ENCODE results near the gene PGS1. TPM values are rescaled to one million over a fixed set of nuclear protein-coding genes. Genes with fewer than 3 reads are reported as not detected.

Gene PGS1
- total and polyA plus RNA-seq, 10 of the 15 experiments (the other 5 are each of a cell fraction or from before 2014, with no cell fraction given): 1.3 to 37.6 (median 27.4) TPM

DNA sequence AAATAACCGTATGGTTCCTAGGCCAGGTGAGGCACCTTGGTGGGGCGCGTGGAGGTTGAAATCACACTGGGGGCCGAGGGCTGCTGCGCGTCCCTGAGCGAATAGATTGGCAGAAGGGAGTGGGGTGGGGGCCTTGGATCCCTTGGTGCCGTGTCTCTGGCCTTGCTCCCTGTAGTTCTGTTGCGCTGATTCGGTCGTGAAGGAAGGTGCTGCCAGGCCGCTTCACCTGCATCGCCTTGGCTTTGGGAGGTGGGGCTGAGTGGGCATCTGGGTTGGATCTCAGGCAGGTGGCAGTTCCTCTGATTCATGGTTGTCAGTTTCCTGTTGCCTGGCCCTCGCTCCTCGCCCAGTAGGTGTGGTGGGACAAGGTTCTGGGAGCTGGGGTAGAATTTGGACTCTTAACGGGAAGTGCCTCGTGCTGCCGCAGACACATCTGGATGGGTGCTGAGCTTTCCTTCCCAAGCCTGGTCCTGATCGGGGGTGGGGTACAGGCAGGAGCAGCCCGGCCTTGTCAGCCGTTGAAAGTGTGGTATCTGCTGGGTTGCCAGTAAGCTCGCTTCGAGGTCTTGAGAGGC is 30.1 kb downstream of the PGS1 start (continued):
- TF ChIP-seq MXI1 (IDR thresholded peaks at IDR 0.05; ENCODE audit: low read depth, low read length) (no peak), MYC (IDR thresholded peaks at IDR 0.05; ENCODE audit: insufficient read depth, insufficient read length, insufficient replicate concordance, low read length, severe bottlenecking) (no peak), EP300 (IDR thresholded peaks at IDR 0.05; ENCODE audit: borderline replicate concordance in 1 of 2, control insufficient read depth in 1 of 2, low read depth in 2 of 2, low read length in 2 of 2) (no peak), ZNF207 (IDR thresholded peaks at IDR 0.05; ENCODE audit: borderline replicate concordance) (no peak)
- TF ChIP-seq, protein P1, sequence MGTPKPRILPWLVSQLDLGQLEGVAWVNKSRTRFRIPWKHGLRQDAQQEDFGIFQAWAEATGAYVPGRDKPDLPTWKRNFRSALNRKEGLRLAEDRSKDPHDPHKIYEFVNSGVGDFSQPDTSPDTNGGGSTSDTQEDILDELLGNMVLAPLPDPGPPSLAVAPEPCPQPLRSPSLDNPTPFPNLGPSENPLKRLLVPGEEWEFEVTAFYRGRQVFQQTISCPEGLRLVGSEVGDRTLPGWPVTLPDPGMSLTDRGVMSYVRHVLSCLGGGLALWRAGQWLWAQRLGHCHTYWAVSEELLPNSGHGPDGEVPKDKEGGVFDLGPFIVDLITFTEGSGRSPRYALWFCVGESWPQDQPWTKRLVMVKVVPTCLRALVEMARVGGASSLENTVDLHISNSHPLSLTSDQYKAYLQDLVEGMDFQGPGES (IDR thresholded peaks at IDR 0.05): no peak
- TF ChIP-seq, protein P2, sequence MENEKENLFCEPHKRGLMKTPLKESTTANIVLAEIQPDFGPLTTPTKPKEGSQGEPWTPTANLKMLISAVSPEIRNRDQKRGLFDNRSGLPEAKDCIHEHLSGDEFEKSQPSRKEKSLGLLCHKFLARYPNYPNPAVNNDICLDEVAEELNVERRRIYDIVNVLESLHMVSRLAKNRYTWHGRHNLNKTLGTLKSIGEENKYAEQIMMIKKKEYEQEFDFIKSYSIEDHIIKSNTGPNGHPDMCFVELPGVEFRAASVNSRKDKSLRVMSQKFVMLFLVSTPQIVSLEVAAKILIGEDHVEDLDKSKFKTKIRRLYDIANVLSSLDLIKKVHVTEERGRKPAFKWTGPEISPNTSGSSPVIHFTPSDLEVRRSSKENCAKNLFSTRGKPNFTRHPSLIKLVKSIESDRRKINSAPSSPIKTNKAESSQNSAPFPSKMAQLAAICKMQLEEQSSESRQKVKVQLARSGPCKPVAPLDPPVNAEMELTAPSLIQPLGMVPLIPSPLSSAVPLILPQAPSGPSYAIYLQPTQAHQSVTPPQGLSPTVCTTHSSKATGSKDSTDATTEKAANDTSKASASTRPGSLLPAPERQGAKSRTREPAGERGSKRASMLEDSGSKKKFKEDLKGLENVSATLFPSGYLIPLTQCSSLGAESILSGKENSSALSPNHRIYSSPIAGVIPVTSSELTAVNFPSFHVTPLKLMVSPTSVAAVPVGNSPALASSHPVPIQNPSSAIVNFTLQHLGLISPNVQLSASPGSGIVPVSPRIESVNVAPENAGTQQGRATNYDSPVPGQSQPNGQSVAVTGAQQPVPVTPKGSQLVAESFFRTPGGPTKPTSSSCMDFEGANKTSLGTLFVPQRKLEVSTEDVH (IDR thresholded peaks at IDR 0.05; ENCODE audit: low read depth, partially characterized antibody): no peak
